GM21526 (cell line): ENCODE measurements around the gene MKNK1.

Experiments used
- ATAC-seq: cut with Tn5 transposase; IDR thresholded peaks from one replicate; pipeline ENCODE4 v1.9.1; 2021; ENCODE audit warnings: moderate library complexity; ENCODE audit not compliant: unreplicated experiment, low FRiP score

Gene MKNK1

DNA sequence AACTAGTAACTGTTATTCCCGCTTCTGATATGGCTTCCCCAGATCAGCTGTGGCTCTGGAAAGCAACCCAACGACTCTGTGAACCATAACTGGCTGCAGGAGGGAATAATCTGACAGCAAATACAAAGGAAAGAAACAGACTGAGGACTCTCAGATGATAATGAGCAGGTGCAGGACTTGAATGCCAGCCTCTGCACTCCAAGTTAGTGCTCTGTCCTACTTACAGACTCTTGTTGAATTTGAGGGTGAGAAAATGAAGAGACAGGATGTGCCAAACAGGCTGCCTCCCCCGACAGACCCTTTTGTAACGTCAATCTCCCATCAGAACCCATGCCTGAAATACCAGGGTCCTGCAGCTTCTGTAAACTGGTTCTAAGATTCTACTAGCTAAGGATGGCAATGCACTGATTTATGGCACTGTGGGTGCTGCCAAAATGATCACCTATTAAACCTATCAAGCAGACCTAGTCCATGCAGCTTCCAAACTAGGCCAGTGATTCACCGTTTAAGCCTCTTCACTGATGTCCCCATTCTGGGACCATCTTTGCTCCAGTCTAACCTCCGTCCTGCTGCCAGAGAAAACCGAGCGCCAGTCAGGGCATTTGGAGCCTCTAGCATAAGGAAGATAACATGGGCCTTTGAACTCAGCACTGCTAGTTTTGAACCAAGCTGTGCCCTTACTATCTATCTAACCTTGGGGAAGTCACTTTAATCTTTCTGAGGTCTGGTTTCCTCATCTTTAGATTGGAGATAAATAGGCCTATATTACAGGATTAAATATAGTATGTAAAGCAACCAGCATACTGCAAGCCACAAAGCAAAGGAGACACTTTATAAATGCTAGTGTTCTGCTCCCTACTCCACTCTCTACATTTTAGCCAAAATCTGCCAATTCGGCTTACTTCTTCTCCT, 4.8 kb downstream of the MKNK1 start:
- no peak for ATAC-seq

DNA sequence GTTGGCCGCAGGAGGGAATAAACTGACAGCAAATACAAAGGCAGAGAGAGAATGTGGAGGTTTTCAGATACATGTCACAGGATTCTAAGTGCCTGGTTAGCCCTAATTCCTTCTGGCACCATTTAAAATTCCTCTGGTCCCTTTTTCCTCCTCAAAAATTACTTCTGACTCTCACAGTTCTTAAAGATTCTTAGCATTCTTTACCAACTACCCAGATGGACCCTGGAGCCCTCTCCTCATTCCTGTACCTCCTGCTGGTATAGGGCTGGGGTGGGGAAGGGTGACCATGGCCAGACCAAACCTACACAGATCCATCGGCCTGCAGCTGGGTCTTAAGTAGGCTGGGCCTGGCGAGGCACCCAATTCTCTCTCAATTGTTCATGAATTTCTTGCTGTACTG, 7.2 kb downstream of the MKNK1 start:
- no peak for ATAC-seq

DNA sequence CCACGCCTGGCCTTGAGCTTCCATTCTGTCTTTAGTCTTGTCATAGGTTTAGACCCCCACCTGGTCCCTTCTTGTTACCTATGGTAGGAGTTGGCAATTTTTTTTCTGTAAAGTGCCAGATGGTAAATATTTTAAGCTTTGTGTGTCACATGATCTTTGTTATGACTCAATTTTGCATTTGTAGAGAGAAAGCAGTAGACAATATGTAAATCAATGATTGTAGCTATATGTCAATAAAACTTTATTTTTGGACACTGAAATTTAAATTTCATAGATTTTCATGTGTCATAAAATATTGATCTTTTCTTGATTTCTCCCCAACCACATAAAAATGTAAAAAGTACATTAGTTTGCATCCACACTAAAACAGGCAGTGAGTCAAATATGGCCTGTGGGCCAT, 8.0 kb downstream of the MKNK1 start:
- ATAC-seq: no peak

DNA sequence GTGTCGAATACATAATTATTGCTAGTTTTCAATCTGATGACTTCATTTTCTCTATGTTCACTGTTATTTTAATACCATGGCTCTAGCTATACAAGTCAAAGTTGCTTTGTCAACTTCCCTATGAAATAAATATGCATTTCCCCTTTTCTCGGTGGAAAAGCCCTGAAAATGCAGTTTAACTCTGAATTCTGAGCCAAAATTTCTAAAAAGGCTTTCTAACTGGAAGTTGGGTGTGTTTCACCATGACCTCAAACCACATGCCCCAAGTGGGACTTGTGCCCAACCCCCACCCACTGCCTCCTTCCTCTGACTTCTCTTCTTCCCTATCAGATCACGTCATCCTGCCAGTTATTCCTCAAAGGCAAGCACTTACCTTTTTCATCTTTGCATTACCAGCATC, 8.9 kb downstream of the MKNK1 start:
- no peak for ATAC-seq

DNA sequence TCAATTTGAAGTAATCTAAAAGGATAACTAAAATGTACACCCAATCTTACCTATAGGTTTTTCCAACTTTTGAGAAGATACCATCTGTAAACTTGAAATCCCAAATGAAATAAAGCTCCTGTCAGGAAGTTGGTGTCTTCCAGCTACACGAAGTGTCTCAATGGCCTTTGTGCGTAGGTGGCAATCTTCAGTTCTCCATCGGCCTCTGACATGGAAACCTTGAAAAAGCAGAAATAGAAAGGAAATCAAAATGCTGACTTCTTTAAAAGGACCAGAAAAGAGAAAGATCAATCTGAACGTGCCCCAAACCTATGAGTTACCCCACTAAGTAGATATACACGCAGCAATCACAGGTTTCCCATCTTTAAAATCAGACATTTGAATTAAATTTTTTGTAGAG, 10.0 kb downstream of the MKNK1 start:
- ATAC-seq: no peak

DNA sequence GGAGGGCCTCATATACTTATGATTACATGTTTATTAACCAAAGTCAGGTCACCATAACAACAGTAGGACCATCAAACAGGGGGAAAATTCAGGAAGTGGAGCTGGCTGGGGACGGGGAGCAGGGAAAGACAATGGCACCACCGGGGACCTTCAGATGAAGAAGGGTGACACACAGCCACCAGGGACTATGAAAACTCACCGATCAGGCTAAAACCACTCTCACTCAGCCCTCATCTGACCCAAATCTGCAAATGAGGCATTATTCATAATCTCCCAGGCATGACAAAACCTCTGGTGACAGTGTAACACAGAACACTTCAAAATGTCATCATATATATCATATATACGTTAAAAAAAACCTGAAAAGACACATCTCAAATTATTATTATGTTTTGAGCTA, 11.2 kb downstream of the MKNK1 start:
- ATAC-seq: no peak

DNA sequence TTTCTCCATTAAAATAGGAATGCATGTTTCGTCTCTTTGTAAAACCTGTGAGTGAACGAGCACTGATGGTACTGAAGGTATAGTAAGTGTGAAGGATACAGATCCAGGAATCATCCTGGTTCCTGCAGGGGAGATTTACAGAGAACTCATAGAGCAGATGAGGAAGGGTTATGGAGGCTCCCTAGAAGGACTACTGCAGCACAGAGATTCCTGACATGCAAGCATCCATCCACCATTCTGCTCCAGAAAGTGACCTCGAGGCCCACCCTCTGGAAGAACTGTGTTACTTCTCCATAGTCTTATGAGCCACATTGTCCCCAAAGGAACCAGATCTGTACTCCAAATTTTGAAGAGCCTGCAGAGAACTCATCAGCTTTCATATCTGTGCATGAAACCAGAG, 14.5 kb downstream of the MKNK1 start:
- no peak for ATAC-seq

DNA sequence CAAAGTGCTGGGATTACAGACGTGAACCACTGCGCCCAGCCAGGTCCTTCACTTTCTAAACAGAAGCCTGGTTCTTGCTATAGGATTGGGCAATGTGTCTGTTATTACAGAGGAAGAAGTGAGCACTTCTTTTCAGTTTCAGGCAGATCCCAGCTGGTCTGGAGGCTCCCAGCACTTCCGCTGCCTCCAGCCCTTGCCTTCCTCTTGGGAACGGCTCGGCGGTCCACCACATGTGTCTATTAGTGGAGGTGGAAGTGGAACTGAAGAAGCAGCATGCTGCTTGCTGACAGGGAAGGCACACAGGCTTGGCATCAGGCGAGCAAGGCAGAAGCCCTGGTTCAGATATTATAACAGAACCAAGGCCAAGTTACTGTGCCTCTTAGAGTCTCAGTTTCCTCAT, 17.0 kb downstream of the MKNK1 start:
- no peak for ATAC-seq

DNA sequence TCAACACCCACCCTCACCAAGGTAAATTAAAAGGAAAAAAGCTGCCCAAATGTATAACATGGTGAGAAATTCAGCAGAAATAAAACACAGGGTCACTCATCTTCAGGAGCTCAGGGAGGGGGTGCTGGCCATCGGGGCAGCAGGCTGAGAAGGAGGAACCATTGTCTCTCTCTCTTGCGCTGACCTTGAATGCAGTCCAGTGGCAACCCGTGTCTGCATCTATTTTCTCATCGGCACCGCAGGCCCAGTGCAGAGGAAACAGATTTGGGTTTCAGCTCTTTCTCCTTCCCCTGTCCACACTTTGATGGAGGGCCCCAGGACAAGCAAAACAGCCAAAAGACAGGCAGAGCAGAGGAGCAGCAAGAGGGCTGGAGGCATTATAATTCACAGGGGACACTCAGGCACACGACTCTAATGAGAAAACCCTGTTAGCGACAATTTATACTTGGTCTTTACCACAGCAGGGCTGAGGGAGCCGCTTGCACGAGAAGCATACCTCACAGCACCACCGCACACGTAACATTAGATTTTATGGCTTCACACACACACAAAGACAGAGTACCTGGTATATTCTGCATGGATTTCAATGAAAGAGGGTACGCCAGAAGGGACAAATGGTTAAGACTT, 18.6 kb downstream of the MKNK1 start:
- ATAC-seq: no peak

DNA sequence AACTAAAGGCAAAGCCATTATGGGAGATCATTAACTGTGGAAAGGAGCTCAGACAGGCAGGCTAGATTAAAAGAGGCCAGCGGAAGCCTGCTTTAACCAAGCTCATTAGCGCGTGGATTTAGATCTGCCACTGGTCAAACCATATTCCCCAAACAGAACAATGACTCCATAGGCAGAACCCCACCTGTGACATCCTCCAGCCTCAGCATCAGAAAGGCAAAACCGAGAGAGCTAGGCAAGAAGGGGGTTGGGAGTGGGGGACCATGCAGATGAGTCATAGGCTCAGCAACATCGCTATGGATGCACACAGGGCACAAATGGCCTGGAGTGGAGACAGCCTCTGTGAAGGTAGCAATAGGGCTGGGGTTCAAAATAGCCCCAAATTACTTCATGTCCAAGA, 20.6 kb downstream of the MKNK1 start:
- no peak for ATAC-seq

DNA sequence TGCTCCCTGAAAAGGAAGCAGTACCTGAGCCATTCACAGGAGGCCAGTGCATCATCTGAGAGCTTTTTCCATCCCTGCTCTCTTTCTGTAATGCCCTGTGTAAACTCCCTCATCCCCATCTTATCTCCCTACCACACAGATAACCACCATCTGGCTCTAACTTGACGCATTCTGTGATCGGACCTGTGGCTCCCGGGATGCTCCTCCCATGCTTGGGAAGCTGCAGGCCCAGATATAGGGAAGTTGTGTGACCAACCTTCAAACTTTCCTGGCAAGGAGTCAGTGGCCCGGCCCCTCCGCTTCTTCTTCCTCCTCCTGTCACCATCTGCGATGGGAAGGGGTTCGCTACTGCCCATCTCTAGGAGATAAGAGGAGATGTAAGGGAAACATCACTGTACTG, 21.1 kb downstream of the MKNK1 start:
- no peak for ATAC-seq

DNA sequence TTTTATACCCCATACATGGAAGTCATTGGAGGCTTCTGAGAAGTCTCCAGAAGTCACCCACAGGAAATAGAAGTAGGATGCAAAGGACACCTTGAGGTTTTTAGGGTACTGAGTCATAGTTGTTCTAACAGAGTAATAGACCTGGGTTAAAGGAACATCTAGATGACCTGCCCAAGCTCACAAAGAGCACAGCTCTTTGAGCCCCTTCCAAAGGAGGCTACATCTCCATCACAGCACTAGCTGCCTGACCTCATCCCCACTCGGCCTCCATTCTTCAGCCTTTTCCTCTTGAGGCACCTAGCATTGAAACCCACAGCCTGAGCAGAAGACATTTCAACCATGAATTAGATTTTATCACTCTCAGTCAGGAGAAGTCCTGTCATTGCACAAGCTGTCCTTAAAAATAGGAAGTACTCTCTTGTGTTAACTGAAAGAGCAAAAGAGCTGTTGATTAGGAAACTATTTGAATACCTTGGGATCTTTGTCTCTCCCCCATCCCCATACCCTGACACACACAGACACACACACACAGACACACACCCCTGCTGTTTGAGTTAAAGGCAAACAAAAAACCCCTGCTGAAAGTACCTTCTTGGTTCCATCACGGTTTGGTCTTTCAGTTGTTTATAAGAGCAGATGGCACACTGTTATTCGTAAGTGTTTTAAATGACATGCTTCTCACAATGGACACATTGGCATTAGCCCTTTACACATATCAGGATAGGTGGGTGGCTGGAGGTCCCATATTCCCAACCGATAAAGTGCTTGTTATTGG, 22.2 kb downstream of the MKNK1 start:
- ATAC-seq: no peak

DNA sequence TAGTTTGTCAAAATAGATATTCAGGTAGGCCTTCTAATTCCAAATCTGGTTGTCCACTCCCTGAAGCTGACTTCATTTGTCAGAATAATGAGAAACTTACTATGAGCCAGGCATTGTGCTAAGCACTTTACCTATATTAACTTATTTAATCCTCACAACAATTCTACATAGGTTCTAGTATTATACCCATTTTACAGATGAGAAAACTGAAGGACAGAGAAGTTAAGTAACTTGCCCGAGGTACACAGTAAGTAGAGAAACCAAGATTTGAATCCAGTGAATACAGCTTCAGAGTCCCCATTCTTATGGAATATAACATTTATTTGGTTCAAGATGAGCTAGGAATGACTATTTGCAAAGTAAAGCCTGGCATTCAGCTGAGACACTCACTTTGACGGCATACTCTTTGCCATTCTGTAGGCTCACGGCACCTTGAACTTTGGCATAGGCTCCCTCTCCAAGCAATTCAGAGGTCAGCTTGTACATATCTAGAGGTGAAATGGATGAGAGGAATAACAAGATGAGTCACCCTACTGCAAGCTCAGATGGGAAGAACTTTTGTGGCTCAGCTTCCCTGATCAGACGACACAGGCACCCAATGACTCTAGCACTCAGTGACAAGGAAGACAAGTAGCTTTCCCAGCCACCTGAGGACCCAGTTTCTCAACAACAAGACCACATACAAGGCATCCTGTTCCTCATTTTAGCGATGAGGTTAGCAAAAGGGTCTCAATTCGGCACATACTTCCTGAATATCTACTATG, 23.7 kb downstream of the MKNK1 start:
- ATAC-seq: no peak

DNA sequence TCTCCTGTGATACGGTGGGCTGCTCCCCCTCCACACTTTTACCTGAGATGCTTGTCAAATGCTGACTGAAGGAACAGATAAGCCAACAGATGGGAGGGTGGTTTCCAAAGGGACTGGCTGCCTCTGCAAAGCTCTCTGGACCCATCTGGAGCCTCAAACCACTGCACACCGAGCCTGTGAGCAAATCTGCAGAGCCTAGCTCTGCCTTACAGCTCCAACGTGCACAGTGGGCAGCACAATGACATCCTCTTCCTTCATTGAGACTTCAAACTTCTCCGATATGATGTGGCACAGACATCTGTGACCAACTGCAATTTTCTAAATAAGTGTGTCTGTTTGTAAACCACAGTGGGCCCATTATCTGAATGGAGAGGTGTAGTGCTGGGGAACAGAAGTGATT, 26.4 kb downstream of the MKNK1 start:
- ATAC-seq: no peak

DNA sequence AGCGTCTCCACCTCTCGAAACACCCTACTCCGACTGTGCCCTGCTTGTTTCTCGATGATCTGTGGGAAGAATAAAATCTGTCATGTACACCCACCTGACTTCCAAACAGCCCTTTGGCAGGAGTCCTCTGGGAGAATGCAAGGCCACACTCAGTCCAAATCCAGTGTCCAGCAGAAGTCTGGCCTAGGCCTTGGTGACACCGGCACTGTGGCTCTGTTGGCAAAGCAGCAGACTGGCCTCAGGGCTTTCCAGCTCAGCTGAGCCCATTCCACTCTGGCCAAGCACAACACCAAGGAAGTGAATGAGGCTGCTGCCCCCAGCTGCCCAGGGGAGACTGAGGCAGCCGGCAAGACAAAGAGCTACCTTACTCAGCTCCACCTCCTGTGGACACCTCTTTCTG, 27.5 kb downstream of the MKNK1 start:
- no peak for ATAC-seq

DNA sequence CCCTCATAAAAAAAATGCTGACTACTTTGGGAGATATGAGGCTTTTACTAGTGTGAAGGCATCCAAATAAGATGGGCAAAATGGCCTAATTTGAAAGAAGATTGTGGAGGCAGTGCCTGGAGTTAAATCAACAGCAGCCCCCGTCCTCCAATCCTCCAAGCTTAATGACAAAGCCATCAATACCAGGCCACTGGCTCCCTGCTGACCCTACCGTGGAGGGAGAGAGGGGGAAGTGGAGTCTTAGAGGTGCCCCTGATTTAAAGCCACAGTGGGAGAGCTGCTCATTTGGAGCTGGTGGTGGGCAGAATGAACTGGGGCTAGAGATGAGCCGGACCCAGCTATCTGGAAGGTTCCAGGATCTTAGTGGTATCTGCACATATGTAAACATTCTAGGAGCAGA, 28.3 kb downstream of the MKNK1 start:
- no peak for ATAC-seq

DNA sequence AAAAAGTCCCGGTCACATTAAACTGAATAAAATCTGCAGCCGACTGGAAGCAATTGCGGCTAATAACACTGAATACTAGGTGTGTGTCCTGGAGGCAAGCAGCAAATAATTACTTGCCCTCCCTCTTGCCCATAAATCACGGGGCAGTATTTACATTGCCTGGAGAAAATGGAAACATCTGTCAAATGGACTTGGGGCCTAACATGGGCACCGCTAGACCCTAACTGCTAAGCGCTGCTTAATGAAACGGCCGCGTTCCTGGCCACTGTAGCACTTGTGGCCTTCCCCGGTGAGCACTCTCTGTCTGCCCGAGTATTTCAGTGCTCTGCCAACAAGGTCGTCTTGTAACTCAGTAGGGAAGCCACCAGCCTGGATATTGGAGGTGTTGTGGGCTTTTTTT, 28.8 kb downstream of the MKNK1 start:
- no peak for ATAC-seq

DNA sequence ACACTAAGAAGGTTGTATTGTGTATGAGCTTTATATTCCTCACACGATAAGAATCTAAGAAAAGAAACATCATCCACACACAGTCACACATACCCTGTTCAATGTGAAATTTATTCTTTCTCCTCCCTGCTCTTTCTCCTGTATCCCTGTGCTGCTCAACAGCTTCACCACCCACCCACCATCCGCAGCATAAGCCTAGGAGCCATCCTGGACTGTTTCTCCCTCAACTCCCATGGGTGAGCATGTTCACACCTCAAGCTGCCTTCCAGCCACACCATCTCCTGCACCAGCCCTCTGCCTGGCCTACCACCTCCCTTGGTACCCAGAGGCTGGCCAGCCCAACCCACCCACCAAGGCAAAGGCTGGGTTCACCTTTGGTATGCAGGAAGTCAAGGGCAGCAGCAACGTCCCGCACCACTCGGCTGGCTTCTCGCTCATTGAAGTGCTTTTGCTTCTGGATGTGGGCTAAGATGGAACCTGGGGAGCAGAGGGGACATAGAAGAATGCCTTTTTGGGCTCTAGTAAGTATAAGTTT, 32.3 kb downstream of the MKNK1 start:
- ATAC-seq: no peak

DNA sequence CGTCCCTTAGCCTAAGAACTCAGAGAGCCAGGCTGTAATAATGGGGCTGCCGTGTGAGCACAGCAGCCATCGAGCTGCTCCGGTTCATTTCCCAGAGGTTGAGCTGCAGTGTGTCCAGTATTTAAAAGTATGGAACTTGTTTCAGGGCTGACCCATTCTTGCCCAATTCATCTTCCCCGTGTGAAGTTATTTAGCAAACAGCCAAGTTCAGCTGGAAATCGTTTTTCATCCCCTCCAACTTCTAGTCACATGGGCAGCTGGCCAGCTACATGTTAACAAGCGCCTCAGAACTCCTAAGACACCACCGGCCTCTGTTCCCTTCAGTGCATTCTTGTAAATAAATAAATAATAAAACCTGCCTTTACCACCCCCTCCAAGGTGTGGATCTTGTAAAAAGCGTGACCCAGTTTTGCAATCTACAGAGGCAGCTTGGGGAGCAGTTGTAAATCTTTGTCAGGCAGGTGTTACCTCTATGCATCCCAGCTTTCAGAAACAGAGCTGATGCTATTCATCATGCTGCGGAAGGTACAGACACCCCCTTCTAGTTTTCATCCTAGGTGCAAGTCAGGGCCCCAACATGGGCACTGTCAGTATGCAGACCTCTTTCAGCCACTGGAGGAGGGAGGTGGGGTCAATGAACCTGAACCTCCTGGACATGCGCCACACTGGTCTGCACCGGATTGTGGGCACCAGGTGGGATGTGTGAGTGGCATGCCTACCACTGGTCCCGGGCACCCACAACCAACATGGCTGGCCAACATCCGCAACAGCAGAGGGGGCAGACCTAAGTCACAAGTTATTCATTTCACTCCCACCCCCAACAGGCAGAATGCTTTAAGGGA, 34.0 kb downstream of the MKNK1 start:
- no peak for ATAC-seq

DNA sequence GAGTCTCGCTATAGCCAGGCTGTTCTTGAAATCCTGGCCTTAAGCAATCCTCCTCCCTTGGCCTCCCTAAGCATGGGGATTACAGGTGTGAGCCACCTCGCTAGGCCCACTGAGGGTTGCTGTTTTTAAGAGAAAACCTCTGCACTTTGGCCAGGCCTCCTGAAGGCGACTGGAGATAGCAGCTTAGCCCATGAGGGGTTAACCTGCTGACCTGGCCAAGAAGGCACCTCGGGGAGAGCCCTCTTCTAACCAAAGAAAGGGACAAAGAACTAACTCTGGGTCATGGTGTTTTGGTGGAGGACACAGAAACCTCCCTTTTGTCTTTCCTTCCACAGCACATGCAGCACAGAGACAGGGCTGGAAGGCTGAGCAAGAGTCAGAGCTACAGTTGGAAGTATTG, 35.0 kb downstream of the MKNK1 start:
- no peak for ATAC-seq
